Measurements from ENCODE around the gene PIK3C2B. TPM values are rescaled to one million over a fixed set of nuclear protein-coding genes. Genes with fewer than 3 reads are reported as not detected.

Gene PIK3C2B
- polyA plus RNA-seq, 1 donor from 2014 or later, result 23.7 TPM

DNA sequence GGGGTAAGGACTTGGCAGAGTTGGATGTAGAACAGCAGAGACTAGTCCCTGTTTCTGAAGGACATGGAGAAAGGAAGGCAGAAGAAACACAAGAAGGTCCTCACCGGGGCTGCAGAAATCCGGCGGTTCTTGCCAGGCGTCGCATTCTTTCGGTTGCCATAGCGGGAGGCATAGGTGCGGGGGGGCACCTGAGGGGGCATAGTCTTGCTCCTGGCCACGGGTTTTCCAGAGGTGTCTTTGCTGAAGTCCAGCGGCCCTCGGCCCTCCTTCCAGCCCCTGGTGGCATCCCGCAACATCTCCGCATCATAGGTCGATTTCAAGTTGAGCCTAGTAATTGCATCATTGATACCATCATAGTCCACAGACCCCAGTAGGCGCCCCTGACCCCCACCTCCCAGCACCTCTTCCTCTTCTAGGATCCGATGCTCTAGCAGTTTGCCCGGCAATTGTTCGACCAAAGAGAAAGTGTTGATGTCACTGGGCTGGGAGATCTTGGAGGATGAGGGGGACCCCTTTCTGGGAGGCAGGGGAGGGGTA, 25.8 kb downstream of the PIK3C2B start:
- H3K9ac ChIP-seq (ENCODE audit: low read length), result no peak overlapping the region
- no peaks in the 10 kb centered on the region for H3K9me3 ChIP-seq (ENCODE audit: low read length)
- H4K20me1 ChIP-seq (ENCODE audit: insufficient read depth), result no peaks in the 10 kb centered on the region
- no peaks in the 10 kb centered on the region for H3K36me3 ChIP-seq (ENCODE audit: insufficient read depth, low read length)
- H3K4me2 ChIP-seq (ENCODE audit: low read length), result no peak overlapping the region
- H3K79me2 ChIP-seq (replicated peaks; ENCODE audit: insufficient read depth, low read length), result no peaks in the 10 kb centered on the region
- H2AFZ ChIP-seq (ENCODE audit: low read depth, low read length), result no peak overlapping the region
- no peaks in the 10 kb centered on the region for H3K27me3 ChIP-seq (ENCODE audit: insufficient read depth, low read depth, low read length)
- no peaks in the 10 kb centered on the region for H3K9me2 ChIP-seq (ENCODE audit: insufficient read depth, low read length)
- TF ChIP-seq, protein P1, sequence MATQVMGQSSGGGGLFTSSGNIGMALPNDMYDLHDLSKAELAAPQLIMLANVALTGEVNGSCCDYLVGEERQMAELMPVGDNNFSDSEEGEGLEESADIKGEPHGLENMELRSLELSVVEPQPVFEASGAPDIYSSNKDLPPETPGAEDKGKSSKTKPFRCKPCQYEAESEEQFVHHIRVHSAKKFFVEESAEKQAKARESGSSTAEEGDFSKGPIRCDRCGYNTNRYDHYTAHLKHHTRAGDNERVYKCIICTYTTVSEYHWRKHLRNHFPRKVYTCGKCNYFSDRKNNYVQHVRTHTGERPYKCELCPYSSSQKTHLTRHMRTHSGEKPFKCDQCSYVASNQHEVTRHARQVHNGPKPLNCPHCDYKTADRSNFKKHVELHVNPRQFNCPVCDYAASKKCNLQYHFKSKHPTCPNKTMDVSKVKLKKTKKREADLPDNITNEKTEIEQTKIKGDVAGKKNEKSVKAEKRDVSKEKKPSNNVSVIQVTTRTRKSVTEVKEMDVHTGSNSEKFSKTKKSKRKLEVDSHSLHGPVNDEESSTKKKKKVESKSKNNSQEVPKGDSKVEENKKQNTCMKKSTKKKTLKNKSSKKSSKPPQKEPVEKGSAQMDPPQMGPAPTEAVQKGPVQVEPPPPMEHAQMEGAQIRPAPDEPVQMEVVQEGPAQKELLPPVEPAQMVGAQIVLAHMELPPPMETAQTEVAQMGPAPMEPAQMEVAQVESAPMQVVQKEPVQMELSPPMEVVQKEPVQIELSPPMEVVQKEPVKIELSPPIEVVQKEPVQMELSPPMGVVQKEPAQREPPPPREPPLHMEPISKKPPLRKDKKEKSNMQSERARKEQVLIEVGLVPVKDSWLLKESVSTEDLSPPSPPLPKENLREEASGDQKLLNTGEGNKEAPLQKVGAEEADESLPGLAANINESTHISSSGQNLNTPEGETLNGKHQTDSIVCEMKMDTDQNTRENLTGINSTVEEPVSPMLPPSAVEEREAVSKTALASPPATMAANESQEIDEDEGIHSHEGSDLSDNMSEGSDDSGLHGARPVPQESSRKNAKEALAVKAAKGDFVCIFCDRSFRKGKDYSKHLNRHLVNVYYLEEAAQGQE (IDR thresholded peaks at IDR 0.05; ENCODE audit: borderline replicate concordance), result no peak
- TF ChIP-seq SMC3 (conservative IDR thresholded peaks at IDR 0.05; ENCODE audit: poor library complexity) (no peak), POLR2AphosphoS5 (IDR thresholded peaks at IDR 0.05) (no peak), MXI1 (conservative IDR thresholded peaks at IDR 0.05; ENCODE audit: poor library complexity, severe bottlenecking) (no peak), RAD21 (conservative IDR thresholded peaks at IDR 0.05) (no peak), TAF1 (IDR thresholded peaks at IDR 0.05; ENCODE audit: low read depth) (no peak), EP300 (conservative IDR thresholded peaks at IDR 0.05; ENCODE audit: poor library complexity, severe bottlenecking) (no peak), EZH2 (IDR thresholded peaks at IDR 0.05; ENCODE audit: borderline replicate concordance, insufficient read depth, low read length, poor library complexity, severe bottlenecking) (no peak)
- TF ChIP-seq, protein P2, sequence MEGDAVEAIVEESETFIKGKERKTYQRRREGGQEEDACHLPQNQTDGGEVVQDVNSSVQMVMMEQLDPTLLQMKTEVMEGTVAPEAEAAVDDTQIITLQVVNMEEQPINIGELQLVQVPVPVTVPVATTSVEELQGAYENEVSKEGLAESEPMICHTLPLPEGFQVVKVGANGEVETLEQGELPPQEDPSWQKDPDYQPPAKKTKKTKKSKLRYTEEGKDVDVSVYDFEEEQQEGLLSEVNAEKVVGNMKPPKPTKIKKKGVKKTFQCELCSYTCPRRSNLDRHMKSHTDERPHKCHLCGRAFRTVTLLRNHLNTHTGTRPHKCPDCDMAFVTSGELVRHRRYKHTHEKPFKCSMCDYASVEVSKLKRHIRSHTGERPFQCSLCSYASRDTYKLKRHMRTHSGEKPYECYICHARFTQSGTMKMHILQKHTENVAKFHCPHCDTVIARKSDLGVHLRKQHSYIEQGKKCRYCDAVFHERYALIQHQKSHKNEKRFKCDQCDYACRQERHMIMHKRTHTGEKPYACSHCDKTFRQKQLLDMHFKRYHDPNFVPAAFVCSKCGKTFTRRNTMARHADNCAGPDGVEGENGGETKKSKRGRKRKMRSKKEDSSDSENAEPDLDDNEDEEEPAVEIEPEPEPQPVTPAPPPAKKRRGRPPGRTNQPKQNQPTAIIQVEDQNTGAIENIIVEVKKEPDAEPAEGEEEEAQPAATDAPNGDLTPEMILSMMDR (IDR thresholded peaks at IDR 0.05; ENCODE audit: poor library complexity, severe bottlenecking), result no peak
- no peak overlapping the region for H3K4me3 ChIP-seq (ENCODE audit: low read length)
- H3F3A ChIP-seq (ENCODE audit: insufficient read depth, low read length, poor library complexity, severe bottlenecking), result no peaks in the 10 kb centered on the region
- H3K27ac ChIP-seq (ENCODE audit: low read length), result no peak overlapping the region

DNA sequence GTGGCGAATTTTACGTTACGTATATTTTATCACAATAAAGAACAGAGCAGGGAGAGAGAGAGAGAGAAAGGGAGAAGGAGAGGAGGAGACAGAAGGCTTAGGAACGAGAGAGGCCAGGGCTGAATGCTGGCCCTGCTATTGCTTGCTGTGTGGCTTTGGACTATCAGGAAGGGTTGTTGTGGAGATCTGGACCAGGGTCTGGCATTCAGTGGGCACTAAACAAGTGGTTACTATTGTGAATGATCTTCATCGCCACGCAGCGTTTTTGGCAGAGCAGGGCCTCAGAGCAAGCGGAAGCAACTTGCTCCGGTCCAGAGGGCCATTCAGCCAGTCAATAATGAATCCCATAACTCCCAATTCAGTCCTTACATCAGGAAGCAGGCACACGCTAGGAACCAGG, 26.4 kb downstream of the PIK3C2B start:
- no peak overlapping the region for H3K9ac ChIP-seq (ENCODE audit: low read length)
- H3K9me3 ChIP-seq (ENCODE audit: low read length), result no peaks in the 10 kb centered on the region
- H3K9me2 ChIP-seq (ENCODE audit: insufficient read depth, low read length), result no peaks in the 10 kb centered on the region
- H3K27ac ChIP-seq (ENCODE audit: low read length), result no peak overlapping the region
- no peaks in the 10 kb centered on the region for H3K36me3 ChIP-seq (ENCODE audit: insufficient read depth, low read length)
- no peak overlapping the region for H3K4me2 ChIP-seq (ENCODE audit: low read length)
- no peaks in the 10 kb centered on the region for H3K79me2 ChIP-seq (replicated peaks; ENCODE audit: insufficient read depth, low read length)
- no peaks in the 10 kb centered on the region for H3K27me3 ChIP-seq (ENCODE audit: insufficient read depth, low read depth, low read length)
- no peaks in the 10 kb centered on the region for H3F3A ChIP-seq (ENCODE audit: insufficient read depth, low read length, poor library complexity, severe bottlenecking)
- no peak overlapping the region for H3K4me3 ChIP-seq (ENCODE audit: low read length)
- H2AFZ ChIP-seq (ENCODE audit: low read depth, low read length), result no peak overlapping the region
- TF ChIP-seq TAF1 (IDR thresholded peaks at IDR 0.05; ENCODE audit: low read depth) (no peak), EP300 (conservative IDR thresholded peaks at IDR 0.05; ENCODE audit: poor library complexity, severe bottlenecking) (no peak), SMC3 (conservative IDR thresholded peaks at IDR 0.05; ENCODE audit: poor library complexity) (no peak), RAD21 (conservative IDR thresholded peaks at IDR 0.05) (no peak), POLR2AphosphoS5 (IDR thresholded peaks at IDR 0.05) (no peak), EZH2 (IDR thresholded peaks at IDR 0.05; ENCODE audit: borderline replicate concordance, insufficient read depth, low read length, poor library complexity, severe bottlenecking) (no peak)
- TF ChIP-seq, protein P2 (IDR thresholded peaks at IDR 0.05; ENCODE audit: poor library complexity, severe bottlenecking), result no peak
- TF ChIP-seq, protein P1 (IDR thresholded peaks at IDR 0.05; ENCODE audit: borderline replicate concordance), result no peak
- no peaks in the 10 kb centered on the region for H4K20me1 ChIP-seq (ENCODE audit: insufficient read depth)

Data from neural cell (in vitro differentiated cells).